Vagina (tissue), 2 donors: ENCODE results near the gene PLCB1. TPM values are rescaled to one million over a fixed set of nuclear protein-coding genes. Genes with fewer than 3 reads are reported as not detected.

Source experiments
- DNase-seq, 2 donors: peaks; one replicate each; pipeline ENCODE4 v3.0.0-alpha.2; 2017; ENCODE audit errors: extremely low spot score in 2 of 2
- H3K27ac ChIP-seq: fragments of 200-600 bp; sonication (generic); one replicate; pipeline ENCODE4 v1.5.1; 2019
- H3K27me3 ChIP-seq: fragments of 200-600 bp; sonication (generic); one replicate; pipeline ENCODE4 v1.5.1; 2019
- H3K36me3 ChIP-seq, 2 donors: fragments of 200-600 bp; sonication (generic); one replicate each; pipeline ENCODE4 v1.5.1; 2017 to 2019
- H3K4me1 ChIP-seq: fragments of 200-600 bp; sonication (generic); one replicate; pipeline ENCODE4 v1.5.1; 2019
- H3K4me3 ChIP-seq, 2 donors: fragments of 200-600 bp; sonication (generic); 1 replicate in 1 of 2; 2 replicates in 1 of 2; pipeline ENCODE4 v1.5.1; 2016 to 2019
- H3K9me3 ChIP-seq: fragments of 200-600 bp; sonication (generic); one replicate; pipeline ENCODE4 v1.5.1; 2019
- POLR2A ChIP-seq, 2 donors: fragments of 450-650 bp; IDR thresholded peaks; one replicate each; pipeline ENCODE4 v1.6.1; 2017; ENCODE audit warnings: antibody characterized with exemption in 2 of 2, mild to moderate bottlenecking in 2 of 2, moderate library complexity in 2 of 2
- POLR2AphosphoS5 ChIP-seq, 2 donors: sonication (generic); formaldehyde crosslinking; IDR thresholded peaks; one replicate each; pipeline ENCODE4 v1.9.0; 2017; ENCODE audit warnings: antibody characterized with exemption in 2 of 2, mild to moderate bottlenecking in 2 of 2, low read depth in 1 of 2; ENCODE audit not compliant: insufficient read depth in 1 of 2
- intact Hi-C: fragments of 100-400 bp; cut with DNase I; formaldehyde crosslinking; loops from one replicate; pipeline ENCODE4 v1.15.1; 2023
- total RNA-seq: library from RNA; depleted of rRNA; stranded (reverse); fragments of >200 nt; gene quantifications from one replicate; pipeline ENCODE4 v1.2.3, GENCODE V29; 2016
- TF ChIP-seq, protein P1 (sequence below), 3 experiments: fragments of 450-650 bp in 2 of 3; fragments of 200-600 bp in 1 of 3; sonication (generic) in 1 of 3; IDR thresholded peaks; one replicate each; pipeline ENCODE4 v1.5.1; 2017 to 2019; ENCODE audit warnings: antibody characterized with exemption in 3 of 3, mild to moderate bottlenecking in 2 of 3, moderate library complexity in 2 of 3

PLCB1 gene
- 32.4 TPM for total RNA-seq

DNA sequence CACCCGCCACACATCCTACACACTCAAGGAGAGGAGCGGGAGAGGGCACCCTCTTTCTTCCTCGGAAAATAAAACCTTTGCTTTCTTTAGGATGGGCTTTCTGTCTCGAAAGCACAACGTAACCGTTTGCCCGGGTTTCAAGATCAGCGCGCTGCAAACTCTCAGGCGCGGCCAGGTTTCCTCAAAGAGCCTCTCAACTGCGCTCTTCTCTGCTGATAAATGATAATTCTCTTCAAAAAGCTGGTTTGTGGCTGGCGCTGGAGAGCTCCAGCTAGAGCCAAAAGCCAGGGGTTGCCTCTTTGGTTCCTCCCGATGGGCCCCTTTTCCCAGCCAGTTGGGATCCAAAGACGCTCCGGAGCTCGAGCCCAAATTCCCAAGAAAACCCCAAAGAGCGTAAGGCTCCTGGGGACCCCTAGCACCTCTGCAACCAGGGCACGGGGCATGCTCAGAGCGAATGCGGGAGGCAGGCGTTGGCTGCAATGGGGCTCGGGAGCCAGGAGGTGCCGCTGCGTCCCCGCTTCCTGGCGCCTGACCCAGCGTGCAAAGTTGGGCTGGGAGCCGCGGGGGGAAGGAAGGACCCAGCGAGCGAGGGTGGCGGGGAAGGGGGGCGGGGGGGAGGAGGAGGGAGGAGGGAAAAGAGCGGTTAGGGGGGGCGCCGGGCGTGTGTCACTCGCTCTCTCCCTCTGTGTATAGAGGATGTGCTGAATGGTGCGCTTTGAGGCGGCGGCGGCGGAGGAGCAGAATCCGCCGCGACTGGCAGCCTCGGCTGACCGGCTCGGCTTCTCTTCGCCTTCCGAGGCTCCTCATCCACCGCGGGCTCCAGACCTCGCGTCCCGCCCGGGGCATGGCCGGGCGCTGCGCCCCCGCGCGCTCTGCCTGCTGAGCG is at the start of gene PLCB1:
PLCB1 (plus strand) TSS at position 669 of the 886 bp plus-strand sequence. CDS start 386 bp downstream, outside the sequence.
- intact Hi-C loops = loop anchor here (2.0 to 5.0 kb wide), 2 partner anchors 255 to 589 kb away; no protein-coding TSS in a partner anchor
- TF ChIP-seq POLR2A (IDR thresholded peaks at IDR 0.05) (peak in 1 of 2 donors; percentile 14), POLR2AphosphoS5 (IDR thresholded peaks at IDR 0.05; ENCODE audit: insufficient read depth in 1 of 2, low read depth in 1 of 2) (peak in 1 of 2 donors; percentile 64)
- TF ChIP-seq, protein P1, sequence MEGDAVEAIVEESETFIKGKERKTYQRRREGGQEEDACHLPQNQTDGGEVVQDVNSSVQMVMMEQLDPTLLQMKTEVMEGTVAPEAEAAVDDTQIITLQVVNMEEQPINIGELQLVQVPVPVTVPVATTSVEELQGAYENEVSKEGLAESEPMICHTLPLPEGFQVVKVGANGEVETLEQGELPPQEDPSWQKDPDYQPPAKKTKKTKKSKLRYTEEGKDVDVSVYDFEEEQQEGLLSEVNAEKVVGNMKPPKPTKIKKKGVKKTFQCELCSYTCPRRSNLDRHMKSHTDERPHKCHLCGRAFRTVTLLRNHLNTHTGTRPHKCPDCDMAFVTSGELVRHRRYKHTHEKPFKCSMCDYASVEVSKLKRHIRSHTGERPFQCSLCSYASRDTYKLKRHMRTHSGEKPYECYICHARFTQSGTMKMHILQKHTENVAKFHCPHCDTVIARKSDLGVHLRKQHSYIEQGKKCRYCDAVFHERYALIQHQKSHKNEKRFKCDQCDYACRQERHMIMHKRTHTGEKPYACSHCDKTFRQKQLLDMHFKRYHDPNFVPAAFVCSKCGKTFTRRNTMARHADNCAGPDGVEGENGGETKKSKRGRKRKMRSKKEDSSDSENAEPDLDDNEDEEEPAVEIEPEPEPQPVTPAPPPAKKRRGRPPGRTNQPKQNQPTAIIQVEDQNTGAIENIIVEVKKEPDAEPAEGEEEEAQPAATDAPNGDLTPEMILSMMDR (IDR thresholded peaks at IDR 0.05) = peak; percentile 41 to 80 (median 69)
- peak within 1 kb of the TSS; percentile 89 for H3K27ac ChIP-seq
- no peaks in the 10 kb centered on the region for H3K9me3 ChIP-seq
- no peaks in the 10 kb centered on the region for H3K36me3 ChIP-seq
- DNase-seq = peak in 1 of 2 donors; percentile 92
- H3K4me3 ChIP-seq = peak within 1 kb of the TSS; percentile 72 to 93
- no peaks in the 10 kb centered on the region for H3K27me3 ChIP-seq
- H3K4me1 ChIP-seq = peaks cover 17% of the 10 kb centered on the region

DNA sequence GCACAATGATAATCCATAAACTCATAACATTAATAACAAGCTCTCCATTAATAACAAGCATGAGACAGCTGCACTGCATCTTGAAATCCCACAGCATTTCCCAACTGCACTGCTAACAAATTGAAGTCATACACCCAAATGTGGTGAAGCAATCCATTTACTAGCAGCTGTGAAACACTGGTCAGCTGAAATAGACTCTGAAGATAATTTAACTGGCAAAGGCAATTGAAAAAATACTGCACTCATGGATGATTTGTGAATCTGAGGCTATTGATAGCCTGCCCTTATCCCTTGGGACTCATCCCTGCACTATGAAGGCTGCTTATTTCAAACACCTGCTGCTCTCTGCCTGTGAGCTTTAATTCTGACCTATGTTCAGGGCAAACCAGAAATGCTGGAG is 49.1 kb upstream of the PLCB1 start:
- peak; percentile 48 to 70 for TF ChIP-seq POLR2AphosphoS5 (IDR thresholded peaks at IDR 0.05; ENCODE audit: insufficient read depth in 1 of 2, low read depth in 1 of 2)
- TF ChIP-seq, protein P1 (IDR thresholded peaks at IDR 0.05) = no peak
- TF ChIP-seq POLR2A (IDR thresholded peaks at IDR 0.05) = no peak
- Histone ChIP-seq H3K4me1 (peaks cover 7% of the 10 kb centered on the region), H3K36me3 (no peaks in the 10 kb centered on the region), H3K27me3 (no peaks in the 10 kb centered on the region), H3K9me3 (no peaks in the 10 kb centered on the region), H3K27ac (no peak overlapping the region), H3K4me3 (no peak overlapping the region)
- DNase-seq = no peak
- intact Hi-C loops = no loop called here

DNA sequence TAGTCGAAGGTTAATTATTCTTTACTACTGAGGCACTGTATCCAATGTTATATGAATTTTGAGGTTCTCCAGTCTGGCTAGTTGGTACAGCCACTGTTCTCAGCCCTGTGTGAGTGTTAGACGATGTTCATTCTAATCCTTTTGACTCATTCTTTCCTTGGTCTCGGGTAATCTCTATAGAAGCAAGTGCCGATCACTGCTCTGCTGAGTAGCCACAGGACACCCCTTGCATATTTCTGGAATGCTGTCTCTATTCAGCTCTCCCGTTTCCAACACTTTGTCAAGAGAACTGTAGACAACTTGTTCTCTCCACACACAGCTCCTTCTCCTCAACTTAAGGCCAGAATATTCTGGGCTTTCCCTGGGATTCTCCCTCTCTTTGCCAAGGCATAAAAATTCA is 42.4 kb upstream of the PLCB1 start:
- Histone ChIP-seq H3K27me3 (no peaks in the 10 kb centered on the region), H3K4me1 (peaks cover 8% of the 10 kb centered on the region), H3K4me3 (no peak overlapping the region), H3K27ac (no peak overlapping the region), H3K9me3 (no peaks in the 10 kb centered on the region), H3K36me3 (no peaks in the 10 kb centered on the region)
- intact Hi-C loops = no loop called here
- no peak for TF ChIP-seq POLR2A (IDR thresholded peaks at IDR 0.05)
- no peak for TF ChIP-seq POLR2AphosphoS5 (IDR thresholded peaks at IDR 0.05; ENCODE audit: insufficient read depth in 1 of 2, low read depth in 1 of 2)
- TF ChIP-seq, protein P1 (IDR thresholded peaks at IDR 0.05) = no peak
- DNase-seq = no peak

DNA sequence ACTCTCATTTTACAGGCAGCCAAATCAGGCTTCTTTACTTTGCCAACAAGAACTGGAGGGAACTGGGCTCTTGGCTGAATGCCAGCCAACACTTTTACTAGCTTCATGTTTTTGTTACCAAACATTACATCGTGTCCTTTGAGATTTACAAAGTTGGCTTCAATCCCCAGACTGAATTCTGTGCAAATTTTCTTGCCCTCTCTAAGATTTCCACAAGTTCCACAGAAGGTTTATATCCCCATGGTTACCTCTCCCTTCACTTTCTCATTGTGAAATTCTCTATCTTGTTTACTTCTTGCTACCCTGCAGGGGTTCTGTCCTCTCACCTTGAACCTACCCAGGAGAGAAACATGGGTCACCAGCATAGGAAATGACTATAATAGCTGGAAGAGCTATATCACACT is 37.6 kb upstream of the PLCB1 start:
- peaks cover 19% of the 10 kb centered on the region for H3K4me1 ChIP-seq
- intact Hi-C loops = no loop called here
- H3K27me3 ChIP-seq = no peaks in the 10 kb centered on the region
- peak in 1 of 2 donors; percentile 33 for TF ChIP-seq POLR2AphosphoS5 (IDR thresholded peaks at IDR 0.05; ENCODE audit: insufficient read depth in 1 of 2, low read depth in 1 of 2)
- TF ChIP-seq, protein P1 (IDR thresholded peaks at IDR 0.05) = no peak
- no peak for DNase-seq
- no peak overlapping the region for H3K4me3 ChIP-seq
- no peaks in the 10 kb centered on the region for H3K36me3 ChIP-seq
- H3K27ac ChIP-seq = no peak overlapping the region
- H3K9me3 ChIP-seq = no peaks in the 10 kb centered on the region

DNA sequence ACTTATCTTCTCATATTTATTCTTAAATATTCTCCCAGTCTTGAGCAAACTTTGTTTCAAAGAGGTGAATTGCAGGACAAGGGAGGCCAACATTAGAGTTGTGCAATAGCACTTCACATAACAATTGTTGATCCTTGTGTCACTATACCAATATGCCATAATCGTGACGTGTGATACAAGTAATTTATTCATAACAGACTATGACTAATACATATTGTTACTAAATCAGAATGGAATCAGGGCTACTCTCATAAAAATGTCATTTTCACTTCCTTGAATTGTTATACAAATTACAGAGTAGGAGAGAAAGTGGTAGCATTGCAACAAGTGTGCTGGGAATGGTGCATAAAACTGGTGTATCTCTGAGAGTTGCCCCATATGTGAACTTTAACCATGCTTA is 37.2 kb upstream of the PLCB1 start:
- H3K9me3 ChIP-seq = no peaks in the 10 kb centered on the region
- H3K27ac ChIP-seq = no peak overlapping the region
- H3K4me3 ChIP-seq = no peak overlapping the region
- no peak for DNase-seq
- H3K36me3 ChIP-seq = no peaks in the 10 kb centered on the region
- H3K4me1 ChIP-seq = peaks cover 19% of the 10 kb centered on the region
- TF ChIP-seq POLR2AphosphoS5 (IDR thresholded peaks at IDR 0.05; ENCODE audit: insufficient read depth in 1 of 2, low read depth in 1 of 2) = peak in 1 of 2 donors; percentile 25
- no peak for TF ChIP-seq POLR2A (IDR thresholded peaks at IDR 0.05)
- TF ChIP-seq, protein P1 (IDR thresholded peaks at IDR 0.05) = no peak
- intact Hi-C loops = no loop called here
- H3K27me3 ChIP-seq = no peaks in the 10 kb centered on the region
